HepG2 (cell line): Measurements from ENCODE around the gene DOC2A. TPM values are rescaled to one million over a fixed set of nuclear protein-coding genes. Genes with fewer than 3 reads are reported as not detected.

Source experiments
- ATAC-seq: fragments of 200-7000 bp; cut with Tn5 transposase; 3 replicates; pipeline ENCODE4 v1.9.1; 2020; ENCODE audit warnings: mild to moderate bottlenecking, moderate library complexity
- BruUV-seq: library from RNA; stranded (reverse); fragments of 400-500 nt; replicated peaks from 2 replicates; lab custom pipeline; 2021; lab: Mats Ljungman, UMichigan
- CTCF ChIA-PET: fragments of 300-600 bp; formaldehyde crosslinking; extraction: SDS; loops from one replicate; lab custom pipeline; 2021; ENCODE audit warnings: low total read pairs, inconsistent platforms, low intra/inter-chr PET ratio; lab: Yijun Ruan, JAX
- POLR2A ChIA-PET: fragments of 350-600 bp; sonication (Branson Sonifier 250); formaldehyde crosslinking; loops from one replicate; lab custom pipeline; 2020; ENCODE audit warnings: antibody characterized with exemption, inconsistent platforms; lab: Yijun Ruan, JAX
- DNase-seq: peaks from one replicate; pipeline ENCODE4 v3.0.0-alpha.2; 2015; ENCODE audit warnings: low spot score
- FAIRE-seq: peaks from 3 replicates; lab custom pipeline; 2011; peaks lifted over from hg19 to GRCh38; lab: Jason Lieb, UNC
- H2AFZ ChIP-seq: one replicate; pipeline ENCODE4 v1.6.1; 2011; ENCODE audit warnings: low read length, inconsistent platforms
- H3K27ac ChIP-seq: fragments of 300-600 bp; 3 replicates; pipeline ENCODE4 v1.8.0; 2011; ENCODE audit warnings: mixed run types, mild to moderate bottlenecking, mixed read lengths, low read length, inconsistent platforms; ENCODE audit not compliant: insufficient read depth; ENCODE audit errors: extremely low read length
- H3K27me3 ChIP-seq, 2 experiments: fragments of 200-600 bp in 1 of 2; 2 replicates in 1 of 2; 3 replicates in 1 of 2; pipeline versions ENCODE4 v1.6.0 to v1.8.0; 2011; ENCODE audit warnings: low read length in 2 of 2, mild to moderate bottlenecking in 2 of 2, moderate library complexity in 2 of 2, inconsistent platforms in 1 of 2; ENCODE audit not compliant: insufficient read depth in 2 of 2, control insufficient read depth in 1 of 2
- H3K36me3 ChIP-seq, 2 experiments: fragments of 200-600 bp in 1 of 2; replicated peaks in 1 of 2; 2 replicates in 1 of 2; 3 replicates in 1 of 2; pipeline versions ENCODE4 v1.5.1 to v1.8.0; 2011; ENCODE audit warnings: low read length in 2 of 2, inconsistent platforms in 1 of 2; ENCODE audit not compliant: insufficient read depth in 2 of 2, control insufficient read depth in 1 of 2
- H3K4me1 ChIP-seq: 2 replicates; pipeline ENCODE4 v1.5.1; 2012; ENCODE audit warnings: low read length, inconsistent platforms; ENCODE audit not compliant: insufficient read depth
- H3K4me2 ChIP-seq: 2 replicates; pipeline ENCODE4 v1.6.0; 2011; ENCODE audit warnings: low read depth, low read length, inconsistent platforms
- H3K4me3 ChIP-seq, 3 experiments: fragments of 200-600 bp in 1 of 3; sonication (generic), shearing (Covaris generic) in 1 of 3; replicated peaks in 1 of 3; 2 replicates each; pipeline ENCODE4 v1.5.1; 2011 to 2016; ENCODE audit warnings: low read length in 3 of 3, inconsistent platforms in 2 of 3, low read depth in 2 of 3, mild to moderate bottlenecking in 2 of 3, control low read depth in 1 of 3, mixed read lengths in 1 of 3; ENCODE audit not compliant: insufficient read depth in 1 of 3
- H3K79me2 ChIP-seq: one replicate; pipeline ENCODE4 v1.6.1; 2011; ENCODE audit warnings: low read length, inconsistent platforms; ENCODE audit not compliant: insufficient read depth
- H3K9ac ChIP-seq: 2 replicates; pipeline ENCODE4 v1.6.0; 2011; ENCODE audit warnings: mild to moderate bottlenecking, low read depth, low read length, inconsistent platforms; ENCODE audit not compliant: insufficient read depth
- H3K9me3 ChIP-seq: 2 replicates; pipeline ENCODE4 v1.5.1; 2012; ENCODE audit warnings: mild to moderate bottlenecking, low read length
- H4K20me1 ChIP-seq: 2 replicates; pipeline ENCODE4 v1.6.0; 2011; ENCODE audit warnings: inconsistent platforms, mild to moderate bottlenecking, low read length, moderate library complexity; ENCODE audit not compliant: insufficient read depth
- AGO2 ChIP-seq: fragments of 200-400 bp; formaldehyde crosslinking; optimal IDR thresholded peaks from 2 replicates; pipeline ENCODE3; 2017; ENCODE audit warnings: mild to moderate bottlenecking, low read depth, low read length, moderate library complexity
- CENPBD1 ChIP-seq: sonication (generic); formaldehyde crosslinking; IDR thresholded peaks from 2 replicates; pipeline ENCODE4 v1.8.0; 2022; ENCODE audit warnings: missing genetic modification reagents, low read depth, mild to moderate bottlenecking, borderline replicate concordance
- GFI1 ChIP-seq: sonication (generic); formaldehyde crosslinking; IDR thresholded peaks from 2 replicates; pipeline ENCODE4 v1.5.0; 2020; ENCODE audit warnings: missing genetic modification reagents, mild to moderate bottlenecking, borderline replicate concordance
- MATR3 ChIP-seq: sonication (generic); formaldehyde crosslinking; IDR thresholded peaks from 2 replicates; pipeline ENCODE4 v1.4.0; 2020; ENCODE audit warnings: missing genetic modification reagents
- MEIS2 ChIP-seq: sonication (generic); formaldehyde crosslinking; IDR thresholded peaks from 2 replicates; pipeline ENCODE4 v1.9.0; 2021; ENCODE audit warnings: mild to moderate bottlenecking, missing genetic modification reagents
- NRL ChIP-seq: sonication (generic); formaldehyde crosslinking; IDR thresholded peaks from 2 replicates; pipeline ENCODE4 v1.5.0; 2020; ENCODE audit warnings: missing genetic modification reagents, mild to moderate bottlenecking, moderate library complexity, borderline replicate concordance
- PBX3 ChIP-seq: sonication (generic); formaldehyde crosslinking; IDR thresholded peaks from 2 replicates; pipeline ENCODE4 v1.8.1; 2023; ENCODE audit warnings: missing genetic modification reagents, inconsistent platforms, borderline replicate concordance
- POLR2A ChIP-seq, 2 experiments: IDR thresholded peaks; 2 replicates each; pipeline ENCODE4 v1.6.1; 2011; ENCODE audit warnings: low read depth in 2 of 2, low read length in 2 of 2, mild to moderate bottlenecking in 1 of 2, moderate library complexity in 1 of 2; ENCODE audit not compliant: insufficient read depth in 1 of 2
- POLR2G ChIP-seq: fragments of 200-400 bp; formaldehyde crosslinking; IDR thresholded peaks from 2 replicates; pipeline ENCODE4 v1.6.1; 2018; ENCODE audit warnings: mild to moderate bottlenecking, low read depth, low read length, moderate library complexity
- RBFOX2 ChIP-seq: fragments of 200-400 bp; formaldehyde crosslinking; IDR thresholded peaks from 2 replicates; pipeline ENCODE4 v1.6.1; 2017; ENCODE audit warnings: low read depth, mild to moderate bottlenecking, low read length
- SMYD3 ChIP-seq: sonication (generic); formaldehyde crosslinking; IDR thresholded peaks from 2 replicates; pipeline ENCODE4 v1.8.1; 2023; ENCODE audit warnings: mild to moderate bottlenecking, missing genetic modification reagents
- SSRP1 ChIP-seq: IDR thresholded peaks from 2 replicates; pipeline ENCODE4 v1.6.1; 2016; ENCODE audit warnings: control low read depth
- SYNCRIP ChIP-seq: fragments of 200-400 bp; formaldehyde crosslinking; IDR thresholded peaks from 2 replicates; pipeline ENCODE4 v1.6.1; 2018; ENCODE audit warnings: mild to moderate bottlenecking, low read depth, low read length; ENCODE audit not compliant: insufficient read depth
- ZNF670 ChIP-seq: sonication (generic); formaldehyde crosslinking; IDR thresholded peaks from 2 replicates; pipeline ENCODE4 v1.8.0; 2022; ENCODE audit warnings: mild to moderate bottlenecking, missing genetic modification reagents, borderline replicate concordance
- ZNF687 ChIP-seq: sonication (generic); formaldehyde crosslinking; IDR thresholded peaks from 2 replicates; pipeline ENCODE4 v1.5.1; 2020; ENCODE audit warnings: mild to moderate bottlenecking, missing genetic modification reagents, moderate library complexity
- WGBS: methylation state at CpG from one replicate; pipeline ENCODE4 v1.1.6; 2017; ENCODE audit warnings: low lambda C conversion rate; 5-methylcytosine and 5-hydroxymethylcytosine counted together
- in situ Hi-C: cut with HindIII; loops from 2 replicates; pipeline ENCODE4 v1.10.0; 2017; ENCODE audit warnings: low pct_unique_long_range_greater_than_20kb; ENCODE audit not compliant: extremely low pct_ligation_motif_present
- intact Hi-C: fragments of 100-400 bp; cut with micrococcal nuclease; formaldehyde crosslinking; loops from one replicate; pipeline ENCODE4 v1.10.0; 2022; ENCODE audit not compliant: unreplicated experiment
- polyA plus RNA-seq, 8 experiments: library from polyadenylated mRNA; depleted of rRNA in 3 of 8; stranded (reverse) in 7 of 8; unstranded in 1 of 8; fragments of >200 nt; fragmentation: Illumina TruSeq in 4 of 8; extraction: Trizol in 4 of 8; gene quantifications; 2 replicates each; pipeline versions ENCODE4 v1.2.1 to v1.2.3, GENCODE V29; 2011 to 2016; ENCODE audit warnings: low read depth in 4 of 8, missing spikeins in 1 of 8, mixed read lengths in 1 of 8; ENCODE audit not compliant: insufficient read depth in 1 of 8
- total RNA-seq, 5 experiments: library from RNA; depleted of rRNA; stranded (reverse); fragments of >200 nt; fragmentation: Illumina TruSeq; extraction: Trizol; gene quantifications; 2 replicates each; pipeline ENCODE4 v1.2.3, GENCODE V29; 2016; ENCODE audit warnings: low read depth in 1 of 5

Gene DOC2A
- total and polyA plus RNA-seq, 2 of the 13 experiments (the other 11 are each of a cell fraction or from before 2014, with no cell fraction given) = 0.15 to 0.55 TPM

GRCh38 chr16:29993191-29993902 is 17.5 kb downstream of the DOC2A start:
- H3K79me2 ChIP-seq = peaks cover 9% of the 10 kb centered on the region
- no peaks in the 10 kb centered on the region for H4K20me1 ChIP-seq
- BruUV-seq = no TSS peak
- peaks cover 15 to 46% of the 10 kb centered on the region in 2 experiments for H3K36me3 ChIP-seq
- H3K4me3 ChIP-seq = no peak overlapping the region
- POLR2A ChIA-PET = interaction anchor here (0.6 to 2.0 kb wide), 4 partner anchors 20 to 186 kb away, joined by 3 to 10 read pairs (median 6); partner anchors contain the start of genes KCTD13 and TAOK2
- WGBS = 95% methylated on average over 18 of the region's 25 CpGs
- FAIRE-seq (no peak), ATAC-seq (no peak), DNase-seq (no peak)
- H3K9me3 ChIP-seq = no peaks in the 10 kb centered on the region
- in situ Hi-C loops = no loop called here
- H3K4me2 ChIP-seq = no peak overlapping the region
- CTCF ChIA-PET = no interaction called here
- H3K9ac ChIP-seq = no peak overlapping the region
- H3K27me3 ChIP-seq = peaks cover 0 to 5% of the 10 kb centered on the region in 2 experiments; a peak in 1 of 5 replicates
- H2AFZ ChIP-seq = no peak overlapping the region
- peaks cover 24% of the 10 kb centered on the region for H3K4me1 ChIP-seq
- TF ChIP-seq RBFOX2 (peak; percentile 58), GFI1 (CRISPR knock-in tag) (no peak), NRL (CRISPR knock-in tag) (0 out of 2 replicates have a peak, but pooled peaks have one; percentile 43), POLR2G (peak; percentile 39; the same call in 1 of the 2 replicates), SYNCRIP (no peak), SMYD3 (no peak), CENPBD1 (CRISPR knock-in tag) (no peak), MATR3 (no peak), ZNF670 (no peak), ZNF687 (CRISPR knock-in tag) (no peak), MEIS2 (CRISPR knock-in tag) (no peak), POLR2A (IDR thresholded peaks at IDR 0.05; ENCODE audit: insufficient read depth in 1 of 2, low read depth in 2 of 2, low read length in 2 of 2) (peak; percentile 1 to 27; a peak in 2 of 4 replicates), SSRP1 (CRISPR knock-in tag) (0 out of 2 replicates have a peak, but pooled peaks have one; percentile 52), PBX3 (CRISPR knock-in tag) (no peak), AGO2 (peak; percentile 89)
- intact Hi-C loops = no loop called here
- no peak overlapping the region for H3K27ac ChIP-seq
